Hepatocyte (in vitro differentiated cells): Measurements from ENCODE around the gene CELSR1.

Experiments
- CTCF ChIP-seq: fragments of 200-600 bp; sonication (generic); IDR thresholded peaks from 2 replicates; pipeline ENCODE4 v1.5.1; 2016; ENCODE audit warnings: antibody characterized with exemption, mild to moderate bottlenecking; ENCODE audit not compliant: poor library complexity
- EZH2 ChIP-seq: fragments of 200-600 bp; sonication (generic); IDR thresholded peaks from 2 replicates; pipeline ENCODE4 v1.6.1; 2016; ENCODE audit warnings: antibody characterized with exemption, mild to moderate bottlenecking, borderline replicate concordance
- EZH2phosphoT487 ChIP-seq: fragments of 200-600 bp; sonication (generic); IDR thresholded peaks from one replicate; pipeline ENCODE4 v1.6.1; 2018; ENCODE audit warnings: antibody characterized with exemption, mild to moderate bottlenecking, low read depth, moderate library complexity; ENCODE audit not compliant: unreplicated experiment, severe bottlenecking

- no peak for TF ChIP-seq CTCF
- TF ChIP-seq EZH2 = no peak
- no peak for TF ChIP-seq EZH2phosphoT487
Measured at GRCh38 chr22:46453006-46453828, 84.2 kb downstream of the CELSR1 start.
